GM21360 (cell line): ENCODE data around the gene TCTN1.

ENCODE experiments used
- ATAC-seq: cut with Tn5 transposase; IDR thresholded peaks from one replicate; pipeline ENCODE4 v1.9.1; 2021; ENCODE audit warnings: mild to moderate bottlenecking, moderate library complexity; ENCODE audit not compliant: unreplicated experiment

The TCTN1 gene

DNA sequence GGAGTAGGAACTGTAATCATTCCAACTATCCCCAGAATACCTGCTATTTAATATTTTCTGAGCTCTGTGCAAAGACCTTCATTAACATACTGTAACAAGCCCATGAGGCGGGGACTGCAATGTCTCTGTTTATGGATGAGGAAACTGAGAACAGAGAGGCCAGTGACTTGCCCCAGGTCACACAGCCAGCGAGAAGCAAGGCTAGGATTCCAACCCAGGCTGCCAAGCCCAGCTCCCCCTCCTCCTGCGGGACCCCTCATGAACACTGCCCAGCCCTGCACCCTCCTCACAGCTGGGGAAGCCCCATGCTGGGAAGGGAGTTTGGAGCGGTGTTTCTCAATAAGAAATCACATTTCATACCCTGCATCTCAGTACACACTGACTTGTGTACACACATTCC, 64.1 kb downstream of the TCTN1 start:
- peak; percentile 3 for ATAC-seq

DNA sequence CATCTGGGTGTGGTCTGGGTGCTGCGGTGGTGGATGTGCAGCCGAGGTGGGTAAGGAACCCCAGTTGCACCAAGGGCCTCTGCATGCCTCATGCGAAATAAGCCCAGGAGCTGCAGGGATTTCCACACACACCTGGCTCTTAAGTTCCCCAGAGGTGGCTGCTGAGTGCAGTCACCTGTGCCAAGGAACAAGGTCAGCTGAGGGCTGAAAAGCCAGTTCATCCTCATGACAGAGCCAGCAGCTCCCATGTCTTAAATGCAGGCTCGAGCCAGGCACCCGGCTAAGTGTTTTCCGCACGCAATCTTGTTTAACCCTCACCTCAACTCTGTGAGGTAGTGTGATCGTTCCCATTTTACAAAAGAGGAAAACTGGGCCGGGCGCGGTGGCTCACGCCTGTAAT, 65.3 kb downstream of the TCTN1 start:
- no peak for ATAC-seq

DNA sequence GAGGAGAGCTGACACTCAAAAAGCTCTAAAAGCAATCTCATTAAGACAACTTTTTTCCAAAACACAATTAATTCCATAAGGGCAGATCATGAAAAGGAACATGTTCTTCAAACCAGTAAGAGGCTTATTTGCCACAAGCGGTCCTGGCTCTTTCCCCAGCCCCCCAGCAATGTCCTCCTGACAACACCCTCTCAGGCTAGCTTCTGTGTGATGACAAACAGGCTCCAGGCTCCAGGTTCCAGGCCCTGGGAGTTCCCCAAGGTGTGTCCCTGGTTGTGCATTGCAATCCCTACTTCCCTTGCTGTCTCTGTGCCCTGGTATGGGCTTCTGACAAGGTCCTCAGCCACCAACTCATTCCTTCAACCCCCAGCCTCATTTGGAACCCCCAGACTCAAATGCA, 66.1 kb downstream of the TCTN1 start:
- ATAC-seq, result no peak

DNA sequence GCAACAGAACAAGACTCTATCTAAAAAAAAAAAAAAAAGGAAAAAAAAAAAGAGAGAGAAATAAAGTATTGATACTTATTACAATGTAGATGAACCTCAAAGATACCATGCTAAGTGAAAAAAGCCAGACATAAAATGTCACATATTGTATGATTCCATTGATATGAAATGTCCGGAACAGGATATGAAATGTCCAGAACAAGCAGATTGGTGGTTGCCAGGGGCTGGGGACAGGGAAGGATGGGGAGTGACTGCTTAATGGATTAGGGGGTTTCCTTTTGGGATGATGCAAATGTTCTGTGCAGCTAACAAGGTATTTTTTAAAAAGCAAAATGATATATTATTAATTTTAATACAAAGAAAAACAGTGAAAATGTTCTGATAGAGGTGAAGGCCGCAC, 70.0 kb downstream of the TCTN1 start:
- ATAC-seq, result no peak

DNA sequence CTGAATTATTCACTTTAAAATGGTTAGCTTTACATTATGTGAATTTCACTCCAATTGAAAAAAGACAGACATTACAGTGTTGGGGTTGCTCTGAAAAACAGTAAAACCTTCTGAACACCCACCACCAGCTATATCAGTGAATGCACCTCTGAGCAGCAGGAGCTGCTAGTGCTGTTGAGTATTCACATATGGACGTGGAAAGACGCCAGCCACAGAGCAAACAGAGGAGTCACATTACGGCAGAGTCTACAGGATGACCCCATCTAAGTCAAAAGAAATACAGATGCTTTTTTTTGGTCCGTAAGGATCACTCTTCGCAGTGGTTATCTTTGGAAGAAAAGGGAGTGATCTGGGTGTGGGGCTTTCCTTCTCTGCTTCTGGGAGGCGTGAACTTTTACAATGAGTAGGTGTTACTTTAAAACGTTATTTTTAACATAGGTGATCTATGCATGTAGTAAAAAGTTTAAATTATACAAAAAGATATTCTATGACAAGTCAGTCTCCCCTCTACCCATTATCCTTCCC, 70.4 kb downstream of the TCTN1 start:
- no peak for ATAC-seq

DNA sequence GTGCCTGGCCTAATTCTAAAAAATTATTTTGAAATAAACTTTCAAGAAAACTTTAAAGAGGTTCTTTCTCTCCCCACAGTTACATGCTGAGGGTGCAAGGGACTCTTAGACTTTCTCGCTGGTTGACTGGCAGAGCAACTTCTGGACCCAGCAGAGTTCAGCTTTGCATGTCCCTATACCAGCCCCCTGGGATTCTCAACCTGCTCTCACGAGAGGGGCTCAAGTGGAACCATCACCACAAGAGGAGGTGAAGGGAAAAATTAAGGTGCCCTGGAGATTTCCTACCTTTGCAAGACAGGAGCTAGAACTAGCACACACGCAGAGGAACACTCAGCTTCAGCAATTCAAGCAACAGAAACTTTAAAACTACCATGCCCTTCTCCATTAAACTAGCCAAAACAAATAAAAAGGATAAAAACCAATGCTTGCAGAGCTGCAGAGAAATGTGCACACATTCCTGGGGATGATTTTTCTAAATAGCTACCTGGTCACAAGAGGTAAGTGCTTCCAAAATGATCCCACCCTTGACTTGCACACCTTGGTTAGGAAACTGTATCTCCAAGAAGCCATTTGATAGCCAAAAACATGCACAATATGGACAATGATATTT, 72.5 kb downstream of the TCTN1 start:
- ATAC-seq, result no peak

DNA sequence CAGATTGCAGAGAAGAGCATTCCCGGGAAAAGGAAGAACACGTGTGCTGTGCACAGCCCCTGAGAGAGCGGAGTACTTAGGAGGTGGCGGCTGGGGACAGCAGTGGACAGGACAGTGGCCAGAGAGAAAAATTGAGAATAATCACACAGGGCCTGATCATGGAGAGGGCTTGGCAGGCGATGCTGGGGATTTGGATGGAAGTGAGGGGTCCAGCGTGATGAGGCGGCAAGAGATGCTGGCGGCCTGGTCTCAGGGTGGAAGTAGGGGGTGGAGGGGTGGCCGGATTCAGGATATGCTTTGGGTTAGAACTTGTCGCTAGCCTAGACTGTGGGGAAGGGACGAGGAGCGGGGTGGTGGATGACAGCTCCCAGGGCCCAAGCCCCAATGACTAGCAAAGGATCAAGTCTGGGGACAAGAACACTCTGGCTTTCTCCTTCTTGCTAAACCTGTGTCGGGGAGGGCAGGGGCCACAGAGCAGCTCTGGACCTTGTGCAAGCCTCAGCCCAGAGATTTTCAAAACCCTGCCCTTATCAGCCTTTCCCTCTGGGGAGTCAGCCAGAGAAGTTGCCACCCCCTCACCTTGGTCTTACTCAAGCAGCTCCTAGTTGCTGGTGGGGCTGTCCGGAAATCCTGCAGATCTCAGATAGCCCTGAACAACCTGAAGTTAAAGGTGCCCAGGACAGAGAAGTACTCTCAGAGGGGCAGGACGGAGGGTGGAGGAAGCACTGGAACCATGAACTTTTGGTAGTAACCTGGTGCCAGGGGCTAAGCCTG, 73.7 kb downstream of the TCTN1 start:
- ATAC-seq, result no peak

DNA sequence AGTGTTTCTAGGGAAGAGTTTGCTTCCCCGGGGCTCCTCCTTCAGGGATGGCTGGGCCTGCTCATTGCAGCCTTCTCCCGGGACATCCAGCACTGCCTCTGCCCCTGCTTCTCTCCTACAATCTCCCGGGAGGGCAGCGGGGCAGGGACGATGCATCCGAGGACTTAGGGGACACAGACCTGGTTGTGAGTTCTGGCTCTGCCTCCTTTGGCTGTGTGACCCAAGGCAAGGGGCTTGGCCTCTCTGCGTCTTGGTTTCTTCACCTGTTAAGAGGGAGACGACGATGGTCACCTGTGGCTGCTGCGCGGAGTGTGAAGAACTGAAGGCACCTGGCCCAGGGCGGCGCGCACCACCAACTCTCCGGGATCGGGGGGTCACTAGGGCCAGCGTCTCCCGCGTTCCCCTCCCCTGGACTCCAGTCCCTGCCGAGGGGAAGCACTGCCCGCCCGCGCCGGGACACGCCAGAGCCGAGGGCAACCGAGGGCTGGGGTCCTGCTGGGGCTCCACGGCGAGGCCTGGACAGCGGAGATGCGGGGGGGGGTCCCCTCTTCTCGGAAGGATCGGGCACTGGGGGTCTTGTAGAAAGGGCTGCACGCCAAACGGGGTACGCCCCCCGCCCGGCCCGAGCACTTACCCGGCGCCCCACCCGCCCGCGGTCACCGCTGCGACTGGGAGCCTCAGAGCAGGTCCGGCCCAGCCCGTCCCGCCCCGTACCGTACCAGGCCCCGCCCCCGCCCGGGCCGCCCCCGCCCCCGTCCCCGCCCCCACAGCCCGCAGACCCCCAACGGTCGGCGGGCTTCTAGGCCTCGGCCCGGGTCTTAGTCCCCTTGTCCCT, 74.7 kb downstream of the TCTN1 start, which contains the start of gene HVCN1:
Gene HVCN1 (minus strand): TSS at position 670 of the 835 bp plus-strand sequence. CDS start 5,870 bp downstream, outside the sequence.
- no peak for ATAC-seq

DNA sequence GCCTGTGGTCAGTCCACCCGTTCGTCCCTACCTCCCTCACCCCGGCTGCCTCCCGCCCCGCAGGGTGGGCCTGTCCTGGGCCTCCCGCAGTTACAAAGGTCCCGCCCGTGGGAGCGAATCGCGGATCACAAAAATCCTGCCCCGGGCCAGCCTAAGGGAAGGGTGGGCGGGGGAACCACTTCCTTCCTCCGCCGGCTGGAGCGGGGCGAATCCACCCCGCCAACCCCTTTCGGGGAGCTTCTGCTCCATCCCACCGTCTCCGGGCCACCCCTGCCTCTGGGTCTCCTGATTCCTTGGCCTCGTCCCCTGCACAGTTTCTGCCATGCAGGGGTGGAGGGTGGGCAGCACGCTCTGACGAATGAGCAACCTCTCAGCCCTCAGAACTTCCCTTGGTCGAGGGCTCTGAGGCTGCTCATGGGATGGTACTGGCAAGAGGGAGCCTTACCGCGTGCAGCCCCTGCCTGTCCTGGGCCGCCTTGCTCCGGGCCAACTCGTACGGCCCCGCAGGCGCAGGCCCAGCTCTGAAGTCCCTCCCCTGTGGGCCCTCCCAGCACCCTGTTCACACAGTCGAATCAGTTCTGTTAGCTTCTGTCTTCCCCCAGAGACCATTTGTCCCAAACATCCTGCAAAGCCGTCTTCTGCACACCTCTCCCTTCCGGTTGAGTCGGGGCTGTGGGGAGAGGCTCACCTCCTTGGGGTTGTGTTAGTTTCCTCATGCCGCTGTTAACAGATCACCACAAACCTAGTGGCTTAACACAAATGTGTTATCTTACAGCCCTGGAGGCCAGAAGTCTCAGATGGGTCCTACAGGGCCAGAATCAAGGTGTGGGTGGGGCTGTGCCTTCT, 75.6 kb downstream of the TCTN1 start:
- ATAC-seq, result no peak

DNA sequence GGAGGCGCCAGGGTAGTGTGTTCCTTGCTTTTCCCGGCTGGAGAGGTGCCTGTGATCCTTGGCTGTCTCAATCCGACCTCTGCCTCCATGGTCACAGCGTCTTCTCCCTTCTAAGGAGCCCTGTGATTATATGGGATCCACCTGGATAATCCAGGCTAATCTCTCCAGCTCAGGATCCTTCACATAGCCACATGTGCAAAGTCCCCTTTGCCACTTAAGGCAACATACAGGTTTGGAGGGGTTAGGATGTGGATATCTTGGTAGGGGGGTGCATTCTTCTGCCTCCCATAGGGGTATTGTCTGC, 76.2 kb downstream of the TCTN1 start:
- ATAC-seq, result no peak

DNA sequence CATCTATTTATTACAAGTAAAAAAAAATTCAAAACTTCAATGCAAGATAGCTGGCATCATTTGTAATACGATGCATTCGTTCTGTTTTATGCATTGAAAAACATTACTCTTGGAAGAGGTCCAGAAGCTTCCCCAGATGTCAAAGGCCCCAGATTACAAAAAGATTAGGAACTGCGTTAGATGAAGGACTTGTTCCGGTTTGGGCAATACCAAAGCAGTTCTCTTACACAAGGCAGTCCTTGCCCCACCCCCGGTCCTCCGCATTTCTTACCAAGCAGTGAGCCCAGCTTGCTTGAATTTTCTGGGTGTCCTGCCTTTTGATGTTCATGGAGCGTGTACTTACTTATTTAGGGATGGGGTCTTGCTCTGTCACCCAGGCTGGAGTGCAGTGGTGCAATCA, 79.8 kb downstream of the TCTN1 start:
- no peak for ATAC-seq

DNA sequence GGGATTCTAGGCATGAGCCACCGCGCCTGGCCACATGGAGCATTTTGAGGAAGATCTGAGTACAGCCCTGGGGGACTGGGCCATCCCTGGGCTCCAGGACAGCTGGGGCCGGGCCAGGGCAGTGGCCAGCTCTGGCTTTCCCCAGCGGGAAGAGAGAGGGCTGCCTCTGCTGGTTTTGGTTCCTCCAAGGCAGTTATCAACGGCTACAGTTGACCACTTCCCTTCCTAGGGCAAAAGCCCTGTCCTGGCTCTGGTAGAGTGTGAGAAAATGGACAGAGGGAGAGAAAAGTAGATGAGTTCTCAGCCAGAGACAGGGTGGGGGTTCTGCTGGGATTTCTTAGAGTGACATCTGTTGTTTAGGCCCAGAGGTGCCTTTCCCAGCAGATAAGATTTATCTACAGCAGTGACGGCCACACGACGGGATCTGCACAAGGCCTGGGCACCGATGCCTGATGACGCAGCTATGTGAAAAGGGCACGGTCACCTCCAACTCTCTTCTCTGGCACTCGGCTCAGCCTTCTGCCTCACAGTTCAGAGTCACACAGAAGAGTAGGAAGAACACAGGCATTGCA, 80.5 kb downstream of the TCTN1 start:
- no peak for ATAC-seq

DNA sequence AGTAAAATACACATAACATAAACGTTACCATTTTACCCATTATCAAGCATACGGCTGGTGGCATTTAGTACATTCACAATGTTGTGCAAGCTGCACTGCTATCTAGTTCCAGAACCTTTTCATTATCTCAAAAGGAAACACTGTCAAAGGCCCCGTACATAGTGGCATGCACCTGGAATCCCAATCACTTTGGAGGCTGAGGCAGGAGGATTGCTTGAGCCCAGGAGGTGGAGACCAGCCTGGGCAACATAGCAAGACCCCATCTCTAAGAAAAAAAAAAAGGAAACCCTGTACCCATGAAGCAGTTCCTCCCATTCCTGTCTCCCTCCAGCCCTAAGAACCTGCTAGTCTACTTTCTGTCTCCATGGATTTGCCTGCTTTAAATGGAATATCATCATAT, 82.4 kb downstream of the TCTN1 start:
- no peak for ATAC-seq

DNA sequence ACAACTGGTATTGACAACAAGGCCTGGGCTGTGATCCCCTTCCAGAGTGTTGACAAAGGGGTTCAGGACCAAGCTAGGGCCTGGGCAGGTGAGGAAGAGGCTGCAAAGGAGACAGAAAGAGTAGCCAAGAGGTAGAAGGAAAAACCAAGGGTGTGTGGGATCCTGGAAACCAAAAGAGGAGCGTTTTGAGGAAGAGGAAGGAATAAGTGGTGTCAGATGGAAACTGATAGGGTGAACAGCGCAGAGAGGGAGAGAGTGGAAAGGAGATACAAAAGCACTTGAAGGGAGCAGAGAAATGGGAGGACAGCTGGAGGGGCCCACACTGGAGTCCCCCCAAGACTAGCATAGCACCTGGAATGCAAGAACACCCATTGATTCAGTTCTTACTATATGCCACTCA, 83.3 kb downstream of the TCTN1 start:
- ATAC-seq, result no peak

DNA sequence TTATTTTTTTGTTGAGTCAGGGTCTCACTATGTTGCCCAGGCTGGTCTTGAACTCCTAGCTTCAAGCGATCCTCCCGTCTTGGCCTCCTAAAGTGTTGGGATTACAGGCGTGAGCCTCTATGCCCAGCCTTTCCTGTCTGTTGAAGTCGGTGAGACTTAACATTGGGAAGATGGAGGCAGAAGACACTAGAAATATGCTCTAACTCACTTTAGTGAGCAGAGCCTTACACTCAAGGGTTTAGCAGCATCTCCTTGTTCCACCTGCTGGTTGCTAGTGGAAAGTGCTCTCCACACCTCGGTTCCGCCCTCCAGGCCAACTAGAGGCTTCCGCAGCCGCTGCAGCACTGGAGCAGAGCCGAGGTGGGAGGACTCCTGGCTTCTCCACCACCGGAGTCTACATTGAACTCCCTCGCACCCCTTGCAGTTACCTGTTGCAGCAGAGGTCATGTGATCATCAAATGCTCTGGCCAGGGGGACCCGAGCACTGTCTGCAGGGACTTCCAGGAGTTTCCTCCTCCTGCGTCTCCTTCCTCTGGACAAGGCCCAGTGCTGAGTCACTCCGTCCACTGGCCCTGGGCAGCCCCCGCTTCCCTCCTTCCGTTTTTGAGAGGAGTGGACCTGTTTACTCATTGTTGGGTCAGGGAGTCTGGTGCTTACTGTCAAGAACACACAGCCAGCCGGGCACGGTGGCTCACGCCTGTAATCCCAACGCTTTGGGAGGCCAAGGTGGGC, 84.4 kb downstream of the TCTN1 start:
- peak; percentile 78 for ATAC-seq
